K562 (cell line): ENCODE data around the gene SNCB. TPM values are rescaled to one million over a fixed set of nuclear protein-coding genes. Genes with fewer than 3 reads are reported as not detected.

Source experiments
- ATAC-seq: fragments of 200-7000 bp; cut with Tn5 transposase; 3 replicates; pipeline ENCODE4 v1.9.1; 2020; ENCODE audit warnings: moderate library complexity
- BruUV-seq: library from RNA; stranded (reverse); fragments of 400-500 nt; replicated peaks from 2 replicates; lab custom pipeline; 2021; lab: Mats Ljungman, UMichigan
- CTCF ChIA-PET: fragments of 300-600 bp; formaldehyde crosslinking; extraction: SDS; loops from one replicate; lab custom pipeline; 2021; ENCODE audit warnings: low intra/inter-chr PET ratio; lab: Yijun Ruan, JAX
- POLR2A ChIA-PET: fragments of 300-600, 350-650 bp; sonication (Branson Sonifier 250); formaldehyde crosslinking; extraction: SDS; loops from one replicate; lab custom pipeline; 2021; ENCODE audit warnings: antibody characterized with exemption, inconsistent platforms; lab: Yijun Ruan, JAX
- DNase-seq, 4 experiments: peaks; one replicate each; pipeline versions ENCODE4 v3.0.0 to v3.0.0-alpha.2; 2011 to 2018; ENCODE audit warnings: low spot score in 3 of 4, mixed read lengths in 3 of 4; ENCODE audit errors: extremely low read depth in 1 of 4
- FAIRE-seq: peaks from 2 replicates; lab custom pipeline; 2011; peaks lifted over from hg19 to GRCh38; lab: Jason Lieb, UNC
- H2AFZ ChIP-seq: 2 replicates; pipeline ENCODE4 v1.6.0; 2011; ENCODE audit warnings: low read depth, low read length, control low read depth, inconsistent platforms
- H3K27ac ChIP-seq: fragments of 200-600 bp; 3 replicates; pipeline ENCODE4 v1.8.0; 2011; ENCODE audit warnings: low read depth, mild to moderate bottlenecking, control low read depth, inconsistent platforms, low read length, moderate library complexity, mixed read lengths; ENCODE audit errors: extremely low read depth
- H3K27me3 ChIP-seq, 2 experiments: fragments of 300-600 bp in 1 of 2; 2 replicates in 1 of 2; 3 replicates in 1 of 2; pipeline versions ENCODE4 v1.6.0 to v1.8.0; 2011; ENCODE audit warnings: inconsistent platforms in 2 of 2, low read length in 2 of 2, mild to moderate bottlenecking in 1 of 2, mixed read lengths in 1 of 2, moderate library complexity in 1 of 2; ENCODE audit not compliant: control insufficient read depth in 2 of 2, insufficient read depth in 2 of 2
- H3K36me3 ChIP-seq: fragments of 300-600 bp; 3 replicates; pipeline ENCODE4 v1.8.0; 2011; ENCODE audit warnings: mild to moderate bottlenecking, low read length, inconsistent platforms; ENCODE audit not compliant: control insufficient read depth, insufficient read depth
- H3K4me1 ChIP-seq, 2 experiments: fragments of 200-600 bp in 1 of 2; replicated peaks in 1 of 2; 2 replicates in 1 of 2; 3 replicates in 1 of 2; pipeline versions ENCODE4 v1.5.1 to v1.8.0; 2011; ENCODE audit warnings: inconsistent platforms in 2 of 2, low read length in 2 of 2, mild to moderate bottlenecking in 1 of 2, mixed read lengths in 1 of 2, moderate library complexity in 1 of 2; ENCODE audit not compliant: control insufficient read depth in 2 of 2, insufficient read depth in 2 of 2
- H3K4me2 ChIP-seq: 2 replicates; pipeline ENCODE4 v1.6.1; 2011; ENCODE audit warnings: low read length, control low read depth, inconsistent platforms, mixed read lengths; ENCODE audit not compliant: insufficient read depth
- H3K4me3 ChIP-seq: fragments of 200-600 bp; sonication (generic), shearing (Covaris generic); 2 replicates; pipeline ENCODE4 v1.5.1; 2016; ENCODE audit warnings: control low read depth, inconsistent platforms
- H3K79me2 ChIP-seq: fragments of 200-600 bp; 3 replicates; pipeline ENCODE4 v1.8.0; 2011; ENCODE audit warnings: low read length, inconsistent platforms; ENCODE audit not compliant: control insufficient read depth, insufficient read depth
- H3K9ac ChIP-seq, 2 experiments: 2 replicates each; pipeline versions ENCODE4 v1.6.0 to v1.6.1; 2011; ENCODE audit warnings: low read depth in 2 of 2, low read length in 2 of 2, control low read depth in 1 of 2, inconsistent platforms in 1 of 2, mild to moderate bottlenecking in 1 of 2, mixed read lengths in 1 of 2; ENCODE audit not compliant: insufficient read depth in 1 of 2
- H3K9me1 ChIP-seq: one replicate; pipeline ENCODE4 v1.6.0; 2011; ENCODE audit warnings: inconsistent platforms, mild to moderate bottlenecking, low read length, moderate library complexity; ENCODE audit not compliant: control insufficient read depth, insufficient read depth
- H3K9me3 ChIP-seq: replicated peaks from 2 replicates; pipeline ENCODE4 v1.5.1; 2011; ENCODE audit warnings: low read depth, low read length, inconsistent platforms; ENCODE audit not compliant: control insufficient read depth, insufficient read depth
- H4K20me1 ChIP-seq: replicated peaks from 2 replicates; pipeline ENCODE4 v1.6.1; 2011; ENCODE audit warnings: low read length, inconsistent platforms, mixed read lengths; ENCODE audit not compliant: control insufficient read depth, insufficient read depth
- BCOR ChIP-seq: fragments of 450-650 bp; IDR thresholded peaks from 2 replicates; pipeline ENCODE4 v1.6.1; 2016
- ETV1 ChIP-seq: fragments of 450-650 bp; conservative IDR thresholded peaks from 2 replicates; pipeline ENCODE4 v1.6.1; 2016; ENCODE audit warnings: missing genetic modification characterization, control low read depth, low read depth, missing compliant biosample characterization
- HDAC2 ChIP-seq: fragments of 450-650 bp; IDR thresholded peaks from 2 replicates; pipeline ENCODE4 v1.6.1; 2016; ENCODE audit warnings: mild to moderate bottlenecking
- KDM1A ChIP-seq, 2 experiments: fragments of 450-650 bp; IDR thresholded peaks; 2 replicates each; pipeline ENCODE4 v1.6.1; 2016; ENCODE audit warnings: mild to moderate bottlenecking in 2 of 2
- PML ChIP-seq: IDR thresholded peaks from 2 replicates; pipeline ENCODE4 v1.6.1; 2012; ENCODE audit warnings: low read length, inconsistent platforms
- RBM25 ChIP-seq: fragments of 200-400 bp; formaldehyde crosslinking; IDR thresholded peaks from 2 replicates; pipeline ENCODE4 v1.6.1; 2018; ENCODE audit warnings: low read length, low read depth, moderate library complexity; ENCODE audit not compliant: severe bottlenecking
- ZNF41 ChIP-seq: fragments of 250-450 bp; sonication (Bioruptor Pico); conservative IDR thresholded peaks from 2 replicates; pipeline ENCODE4 v1.4.0; 2020; ENCODE audit warnings: mild to moderate bottlenecking
- ZNF76 ChIP-seq: fragments of 250-450 bp; sonication (Bioruptor Pico); IDR thresholded peaks from 2 replicates; pipeline ENCODE4 v1.4.0; 2020; ENCODE audit warnings: mild to moderate bottlenecking, moderate library complexity, borderline replicate concordance
- WGBS: fragments of 100-300 bp; shearing (Covaris generic); methylation state at CpG from one replicate; pipeline ENCODE4 v1.1.6; 2016; ENCODE audit warnings: low coverage, mixed read lengths; ENCODE audit not compliant: insufficient coverage; ENCODE audit errors: missing lambda C conversion rate; 5-methylcytosine and 5-hydroxymethylcytosine counted together
- in situ Hi-C: fragments of 300-500 bp; cut with MboI; formaldehyde crosslinking; loops from 4 replicates; pipeline ENCODE4 v1.15.0; 2018; ENCODE audit warnings: inconsistent platforms, mixed read lengths
- intact Hi-C: fragments of 100-400 bp; cut with micrococcal nuclease; formaldehyde crosslinking; loops from 2 replicates; pipeline ENCODE4 v1.14.2; 2022
- polyA plus RNA-seq, 8 experiments: library from polyadenylated mRNA; depleted of rRNA in 4 of 8; stranded (reverse) in 5 of 8; unstranded in 3 of 8; fragments of >200 nt; fragmentation: Nextera tagmentation in 2 of 8; fragmentation: Illumina TruSeq in 1 of 8; extraction: Ambion mirVana in 2 of 8; extraction: Trizol in 1 of 8; gene quantifications; 2 replicates each; pipeline versions ENCODE4 v1.2.1 to v1.2.3, GENCODE V29; 2011 to 2014; ENCODE audit warnings: inconsistent platforms in 1 of 8, missing spikeins in 1 of 8
- total RNA-seq, 7 experiments: library from RNA; depleted of rRNA in 6 of 7; stranded (reverse); fragments of >200 nt in 6 of 7; fragmentation: Illumina TruSeq in 2 of 7; extraction: Trizol in 2 of 7; gene quantifications; 2 replicates each; pipeline versions ENCODE4 v1.2.1 to v1.2.3, GENCODE V29; 2011 to 2021; ENCODE audit warnings: low replicate concordance in 1 of 7

The SNCB gene
- total and polyA plus RNA-seq, 9 of the 15 experiments (the other 6 are each of a cell fraction or from before 2014, with no cell fraction given): not detected

DNA sequence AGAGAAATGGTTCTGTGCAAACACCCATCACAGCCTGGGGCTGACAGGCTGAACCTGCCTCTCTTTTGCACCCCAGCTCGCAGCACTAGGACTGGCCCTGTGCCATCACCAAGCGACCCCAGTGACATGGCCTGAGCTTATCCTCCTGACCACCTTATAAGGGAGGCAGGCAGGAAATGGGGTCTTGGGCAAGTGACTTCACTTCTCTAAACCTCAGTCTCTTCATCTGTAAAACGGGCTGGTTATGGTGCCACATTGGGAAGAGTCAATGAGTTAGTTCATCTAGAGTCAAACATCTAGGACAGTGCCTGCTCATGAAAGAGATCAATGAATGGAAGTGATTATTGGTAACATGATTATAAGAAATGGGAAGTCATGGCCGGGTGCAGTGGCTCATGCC, 6.2 kb downstream of the SNCB start:
- Histone ChIP-seq H3K4me2 (no peak overlapping the region), H2AFZ (no peak overlapping the region), H3K27me3 (peaks cover 24 to 67% of the 10 kb centered on the region in 2 experiments), H3K79me2 (no peaks in the 10 kb centered on the region), H3K36me3 (no peaks in the 10 kb centered on the region), H3K9me1 (no peaks in the 10 kb centered on the region), H3K27ac (no peak overlapping the region), H3K4me3 (no peak overlapping the region), H3K9me3 (no peaks in the 10 kb centered on the region), H4K20me1 (peaks cover 12% of the 10 kb centered on the region; the same call in 1 of the 2 replicates), H3K4me1 (peaks cover 8 to 33% of the 10 kb centered on the region in 2 experiments), H3K9ac (no peak overlapping the region)
- no TSS peak for BruUV-seq
- no peak for DNase-seq
- ChIA-PET CTCF (no interaction called here), POLR2A (no interaction called here)
- FAIRE-seq: no peak
- intact Hi-C loops: no loop called here
- in situ Hi-C loops: no loop called here
- ATAC-seq: no peak
- 0% methylated on average over 4 of the region's 4 CpGs for WGBS
- no peak for TF ChIP-seq PML
- peak; percentile 70 for TF ChIP-seq BCOR
- no peak for TF ChIP-seq ZNF41 (CRISPR knock-in tag)
- TF ChIP-seq KDM1A (IDR thresholded peaks at IDR 0.05): peak in 1 of 2 experiments; percentile 40; a peak in 1 of 4 replicates
- TF ChIP-seq ETV1 (tag): no peak
- peak; percentile 53; the same call in 1 of the 2 replicates for TF ChIP-seq HDAC2
- peak; percentile 74 for TF ChIP-seq RBM25
- TF ChIP-seq ZNF76 (CRISPR knock-in tag): no peak
